Left lung (tissue), 10 donors: Measurements from ENCODE around the gene TMPRSS5. TPM values are rescaled to one million over a fixed set of nuclear protein-coding genes. Genes with fewer than 3 reads are reported as not detected.

ENCODE experiments used
- ATAC-seq: fragments of 200-7000 bp; cut with Tn5 transposase; one replicate; pipeline ENCODE4 v1.9.1; 2020; ENCODE audit warnings: moderate library complexity
- DNase-seq, 4 donors: peaks; one replicate each; pipeline ENCODE4 v3.0.0-alpha.2; 2013 to 2020
- H3K27ac ChIP-seq, 2 donors: fragments of 200-600 bp; sonication (generic) in 1 of 2; one replicate each; pipeline versions ENCODE4 v1.5.0 to v1.8.0; 2020 to 2021
- H3K27me3 ChIP-seq, 2 donors: fragments of 200-600 bp; sonication (generic) in 1 of 2; one replicate each; pipeline versions ENCODE4 v1.5.0 to v1.8.0; 2020 to 2021
- H3K36me3 ChIP-seq, 2 donors: fragments of 200-600 bp; sonication (generic) in 1 of 2; one replicate each; pipeline versions ENCODE4 v1.5.0 to v1.8.0; 2020 to 2021
- H3K4me1 ChIP-seq, 2 donors: fragments of 200-600 bp; one replicate each; pipeline ENCODE4 v1.8.0; 2021
- H3K4me3 ChIP-seq, 2 donors: fragments of 200-600 bp; sonication (generic) in 1 of 2; one replicate each; pipeline versions ENCODE4 v1.5.0 to v1.8.0; 2020 to 2021; ENCODE audit warnings: mild to moderate bottlenecking in 1 of 2
- H3K9me3 ChIP-seq, 2 donors: fragments of 200-600 bp; sonication (generic) in 1 of 2; one replicate each; pipeline versions ENCODE4 v1.5.0 to v1.8.0; 2020 to 2021
- intact Hi-C, 2 donors: fragments of 100-400 bp; cut with DNase I; formaldehyde crosslinking; loops; one replicate each; pipeline versions ENCODE4 v1.11.2 to v1.14.2; 2022
- polyA plus RNA-seq, 6 donors: library from polyadenylated mRNA; unstranded; fragments of 120-200 nt; gene quantifications; one replicate each; pipeline ENCODE4 v1.2.1, GENCODE V29; 2013; ENCODE audit not compliant: insufficient read length in 6 of 6
- total RNA-seq, 2 donors: library from RNA; stranded (reverse); fragmentation: NEBNext Ultra II Directional; extraction: Animal tissue kit (Norgen Biotek cat#: 25700); gene quantifications; one replicate each; pipeline ENCODE4 v1.2.1, GENCODE V29; 2021
- TF ChIP-seq, protein P1 (sequence below), 2 donors: fragments of 200-600 bp; sonication (generic) in 1 of 2; IDR thresholded peaks; one replicate each; pipeline versions ENCODE4 v1.5.0 to v1.8.0; 2021; ENCODE audit warnings: antibody characterized with exemption in 2 of 2
- donor health status: DM: no; HTN: yes; CAD: no.
- donor health status: DM: no; HTN: no; CAD: no.

The TMPRSS5 gene
- total and polyA plus RNA-seq, 8 donors: 0.23 to 2.3 (median 1.4) TPM

DNA sequence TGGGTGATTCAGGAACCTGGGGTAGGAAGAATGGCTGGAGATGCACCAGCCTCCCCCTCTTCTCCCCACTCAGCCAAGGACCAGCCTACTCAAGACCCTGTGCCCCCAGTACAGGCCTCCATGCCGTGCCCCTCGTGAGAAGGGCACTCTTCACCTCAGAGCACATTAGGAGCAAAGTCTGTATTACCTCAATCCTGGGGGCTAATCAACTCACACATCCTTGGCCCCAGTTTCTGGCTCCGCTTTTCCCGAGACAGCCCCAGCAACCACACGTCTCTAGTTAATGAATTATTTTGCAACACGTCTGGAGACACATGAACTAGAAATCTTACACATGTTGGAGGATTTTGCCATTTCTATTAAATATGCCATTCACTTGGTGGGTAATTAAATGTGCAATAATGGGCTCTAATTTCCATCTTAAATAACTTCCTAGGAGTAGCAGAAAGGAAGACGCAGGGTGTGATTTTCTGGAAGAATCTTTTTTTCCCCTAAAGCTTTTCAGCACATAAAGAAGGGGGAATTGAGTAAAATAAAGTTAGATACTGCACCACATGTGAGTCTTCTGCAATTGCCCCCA lies 63.0 kb downstream of the TMPRSS5 start:
- H3K4me3 ChIP-seq: no peak overlapping the region
- no peaks in the 10 kb centered on the region for H3K36me3 ChIP-seq
- TF ChIP-seq, protein P1, sequence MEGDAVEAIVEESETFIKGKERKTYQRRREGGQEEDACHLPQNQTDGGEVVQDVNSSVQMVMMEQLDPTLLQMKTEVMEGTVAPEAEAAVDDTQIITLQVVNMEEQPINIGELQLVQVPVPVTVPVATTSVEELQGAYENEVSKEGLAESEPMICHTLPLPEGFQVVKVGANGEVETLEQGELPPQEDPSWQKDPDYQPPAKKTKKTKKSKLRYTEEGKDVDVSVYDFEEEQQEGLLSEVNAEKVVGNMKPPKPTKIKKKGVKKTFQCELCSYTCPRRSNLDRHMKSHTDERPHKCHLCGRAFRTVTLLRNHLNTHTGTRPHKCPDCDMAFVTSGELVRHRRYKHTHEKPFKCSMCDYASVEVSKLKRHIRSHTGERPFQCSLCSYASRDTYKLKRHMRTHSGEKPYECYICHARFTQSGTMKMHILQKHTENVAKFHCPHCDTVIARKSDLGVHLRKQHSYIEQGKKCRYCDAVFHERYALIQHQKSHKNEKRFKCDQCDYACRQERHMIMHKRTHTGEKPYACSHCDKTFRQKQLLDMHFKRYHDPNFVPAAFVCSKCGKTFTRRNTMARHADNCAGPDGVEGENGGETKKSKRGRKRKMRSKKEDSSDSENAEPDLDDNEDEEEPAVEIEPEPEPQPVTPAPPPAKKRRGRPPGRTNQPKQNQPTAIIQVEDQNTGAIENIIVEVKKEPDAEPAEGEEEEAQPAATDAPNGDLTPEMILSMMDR (IDR thresholded peaks at IDR 0.05): no peak
- no peaks in the 10 kb centered on the region for H3K4me1 ChIP-seq
- H3K27ac ChIP-seq: no peak overlapping the region
- intact Hi-C loops: no loop called here
- no peaks in the 10 kb centered on the region for H3K9me3 ChIP-seq
- no peak for ATAC-seq
- no peaks in the 10 kb centered on the region for H3K27me3 ChIP-seq
- no peak for DNase-seq

DNA sequence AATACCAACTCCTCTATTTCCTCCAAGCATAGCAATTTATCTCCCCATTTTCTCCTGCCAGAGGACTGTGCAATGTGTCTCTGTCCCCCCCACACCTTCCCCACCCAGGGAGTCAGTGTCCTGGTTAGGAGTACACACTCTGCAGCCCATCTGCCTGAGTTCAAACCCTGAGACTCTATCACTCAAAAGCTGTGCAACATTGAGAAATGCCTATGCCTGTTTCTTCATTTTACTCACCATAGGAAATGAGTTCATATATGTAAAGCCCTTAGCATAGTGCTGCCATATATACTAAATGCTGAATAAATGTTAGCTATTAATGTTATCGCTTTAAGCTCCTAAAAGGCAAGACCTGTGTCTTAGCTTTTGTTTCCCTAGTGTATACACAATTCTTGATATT lies 64.0 kb downstream of the TMPRSS5 start:
- H3K4me3 ChIP-seq: no peak overlapping the region
- no peaks in the 10 kb centered on the region for H3K4me1 ChIP-seq
- TF ChIP-seq, protein P1 (IDR thresholded peaks at IDR 0.05): no peak
- no peaks in the 10 kb centered on the region for H3K9me3 ChIP-seq
- H3K36me3 ChIP-seq: no peaks in the 10 kb centered on the region
- no peak for ATAC-seq
- no peak for DNase-seq
- H3K27me3 ChIP-seq: no peaks in the 10 kb centered on the region
- intact Hi-C loops: no loop called here
- no peak overlapping the region for H3K27ac ChIP-seq

DNA sequence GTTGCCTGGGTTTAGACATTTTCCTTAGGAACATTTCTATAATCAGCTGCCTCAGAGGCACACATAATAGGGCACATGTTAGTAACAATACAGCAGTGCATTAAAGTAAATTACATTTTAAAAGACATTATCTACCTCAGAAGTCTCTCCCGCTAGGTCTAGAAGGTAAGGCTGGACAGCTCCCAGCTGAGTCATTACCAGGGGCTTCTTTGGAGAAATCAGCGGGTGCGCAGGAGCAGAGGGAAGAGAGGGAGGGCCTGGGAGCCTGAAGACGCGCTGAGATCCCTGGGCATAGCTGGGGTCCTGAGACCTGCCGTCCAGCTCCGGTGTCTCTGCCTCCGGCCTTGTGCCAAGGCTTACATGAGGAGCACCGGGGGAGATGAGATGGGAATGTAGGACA lies 67.7 kb downstream of the TMPRSS5 start:
- DNase-seq: no peak
- H3K27ac ChIP-seq: no peak overlapping the region
- TF ChIP-seq, protein P1 (IDR thresholded peaks at IDR 0.05): no peak
- no peaks in the 10 kb centered on the region for H3K36me3 ChIP-seq
- H3K27me3 ChIP-seq: no peaks in the 10 kb centered on the region
- H3K4me1 ChIP-seq: no peaks in the 10 kb centered on the region
- H3K4me3 ChIP-seq: no peak overlapping the region
- H3K9me3 ChIP-seq: no peaks in the 10 kb centered on the region
- no peak for ATAC-seq
- intact Hi-C loops: no loop called here

DNA sequence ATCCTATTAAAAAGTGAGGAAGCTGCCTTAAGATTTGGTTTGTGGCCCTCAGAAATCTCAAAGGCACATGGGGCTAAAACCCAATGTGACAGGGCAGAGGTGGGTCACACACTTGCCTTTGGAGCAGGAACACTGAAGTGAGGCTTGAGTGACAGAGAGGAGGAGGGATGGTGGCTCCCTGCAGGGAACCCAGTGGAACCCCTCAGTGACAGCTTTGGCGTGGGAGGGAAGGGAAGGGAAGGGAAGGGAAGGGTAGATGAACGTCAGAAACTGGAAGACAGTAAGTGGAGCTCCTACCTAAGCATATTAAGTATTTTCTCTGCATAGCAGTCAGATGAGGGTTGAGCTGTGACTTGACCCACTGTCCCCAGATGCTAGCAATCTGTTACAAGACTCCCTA lies 68.5 kb downstream of the TMPRSS5 start:
- Histone ChIP-seq H3K4me3 (no peak overlapping the region), H3K27ac (no peak overlapping the region), H3K36me3 (no peaks in the 10 kb centered on the region), H3K4me1 (no peaks in the 10 kb centered on the region), H3K9me3 (no peaks in the 10 kb centered on the region), H3K27me3 (no peaks in the 10 kb centered on the region)
- intact Hi-C loops: no loop called here
- DNase-seq: no peak
- TF ChIP-seq, protein P1 (IDR thresholded peaks at IDR 0.05): no peak
- ATAC-seq: no peak

Other genes starting within 250 kb of the TMPRSS5 start
- not detected for gene DRD2, start 230.9 kb downstream of the TMPRSS5 start, total RNA-seq
- under 1 TPM; 0.17 to 0.43 (median 0.22) TPM for gene DRD2, start 230.9 kb downstream of the TMPRSS5 start, polyA plus RNA-seq
- 10 to 100 TPM; 10.3 to 14.1 TPM for gene ZW10, start 67.4 kb upstream of the TMPRSS5 start, total RNA-seq
- gene ZW10, start 67.4 kb upstream of the TMPRSS5 start, polyA plus RNA-seq: 10 to 100 TPM; 20.6 to 25.5 (median 23.6) TPM
- gene CLDN25, start 73.5 kb upstream of the TMPRSS5 start, total RNA-seq: not detected
- gene CLDN25, start 73.5 kb upstream of the TMPRSS5 start, polyA plus RNA-seq: not detected
- 10 to 100 TPM; 21.7 TPM for gene USP28, start 169.3 kb upstream of the TMPRSS5 start, total RNA-seq
- gene USP28, start 169.3 kb upstream of the TMPRSS5 start, polyA plus RNA-seq: 10 to 100 TPM; 36.6 to 52.1 (median 42.8) TPM
- not detected for gene HTR3B, start 198.5 kb upstream of the TMPRSS5 start, total RNA-seq
- gene HTR3B, start 198.5 kb upstream of the TMPRSS5 start, polyA plus RNA-seq: under 1 TPM; 0.10 to 0.21 (median 0.15) TPM